Muscle layer of colon (tissue), 2 donors: ENCODE data around the gene CD40.
"Not testable (repeated sequence)": the region's sequence is repeated elsewhere in the genome, so short reads cannot be mapped to it uniquely, and the experiment has no call there.

Source experiments
- H3K27ac ChIP-seq: one replicate; pipeline ENCODE4 v1.7.0; 2013; ENCODE audit warnings: low read depth, mild to moderate bottlenecking, low read length, moderate library complexity
- H3K27me3 ChIP-seq, 2 donors: one replicate each; pipeline ENCODE4 v1.7.0; 2013; ENCODE audit warnings: low read length in 2 of 2, mild to moderate bottlenecking in 2 of 2; ENCODE audit not compliant: insufficient read depth in 2 of 2, control insufficient read depth in 1 of 2
- H3K36me3 ChIP-seq: one replicate; pipeline ENCODE4 v1.7.0; 2013; ENCODE audit warnings: mild to moderate bottlenecking, low read length; ENCODE audit not compliant: insufficient read depth
- H3K4me1 ChIP-seq: one replicate; pipeline ENCODE4 v1.7.0; 2013; ENCODE audit warnings: mild to moderate bottlenecking, low read length; ENCODE audit not compliant: insufficient read depth
- H3K4me3 ChIP-seq, 2 donors: one replicate each; pipeline ENCODE4 v1.7.0; 2013; ENCODE audit warnings: low read length in 2 of 2, low read depth in 1 of 2, mild to moderate bottlenecking in 1 of 2, moderate library complexity in 1 of 2
- H3K9ac ChIP-seq: one replicate; pipeline ENCODE4 v1.7.0; 2013; ENCODE audit warnings: low read length
- H3K9me3 ChIP-seq: one replicate; pipeline ENCODE4 v1.7.0; 2013; ENCODE audit warnings: mild to moderate bottlenecking, low read length
- donor health status: abdominal sarcoma.
- donor health status: Adenocarcinoma of cecum.

CD40 gene

GRCh38 chr20:46083531-46084061 is 34.5 kb upstream of the CD40 start:
- no peaks in the 10 kb centered on the region for H3K9me3 ChIP-seq
- H3K36me3 ChIP-seq: peaks cover 10% of the 10 kb centered on the region
- no peak overlapping the region for H3K4me3 ChIP-seq
- H3K9ac ChIP-seq: no peak overlapping the region
- peaks cover 67% of the 10 kb centered on the region for H3K4me1 ChIP-seq
- no peak overlapping the region for H3K27ac ChIP-seq
- H3K27me3 ChIP-seq: no peaks in the 10 kb centered on the region

DNA sequence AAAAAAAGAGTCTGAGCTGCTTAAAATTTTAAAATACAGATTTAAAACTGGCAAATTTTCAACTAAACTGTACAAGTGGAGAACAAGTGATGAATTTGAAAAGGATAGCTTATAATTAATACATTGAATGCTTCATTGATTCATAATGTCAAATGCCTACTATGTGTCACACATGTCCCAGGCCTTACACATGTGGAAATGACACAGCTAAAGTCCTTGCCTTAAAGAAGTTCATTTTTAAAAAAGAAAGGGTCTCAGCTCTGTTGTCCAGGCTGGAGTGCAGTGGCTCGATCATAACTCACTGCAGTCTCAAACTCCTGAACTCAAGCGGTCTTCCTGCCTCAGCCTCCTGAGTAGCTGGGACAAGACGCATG is 33.3 kb upstream of the CD40 start:
- Histone ChIP-seq H3K9ac (no peak overlapping the region), H3K27ac (no peak overlapping the region), H3K4me3 (no peak overlapping the region), H3K4me1 (peaks cover 67% of the 10 kb centered on the region), H3K9me3 (no peaks in the 10 kb centered on the region), H3K36me3 (no peaks in the 10 kb centered on the region), H3K27me3 (no peaks in the 10 kb centered on the region)

DNA sequence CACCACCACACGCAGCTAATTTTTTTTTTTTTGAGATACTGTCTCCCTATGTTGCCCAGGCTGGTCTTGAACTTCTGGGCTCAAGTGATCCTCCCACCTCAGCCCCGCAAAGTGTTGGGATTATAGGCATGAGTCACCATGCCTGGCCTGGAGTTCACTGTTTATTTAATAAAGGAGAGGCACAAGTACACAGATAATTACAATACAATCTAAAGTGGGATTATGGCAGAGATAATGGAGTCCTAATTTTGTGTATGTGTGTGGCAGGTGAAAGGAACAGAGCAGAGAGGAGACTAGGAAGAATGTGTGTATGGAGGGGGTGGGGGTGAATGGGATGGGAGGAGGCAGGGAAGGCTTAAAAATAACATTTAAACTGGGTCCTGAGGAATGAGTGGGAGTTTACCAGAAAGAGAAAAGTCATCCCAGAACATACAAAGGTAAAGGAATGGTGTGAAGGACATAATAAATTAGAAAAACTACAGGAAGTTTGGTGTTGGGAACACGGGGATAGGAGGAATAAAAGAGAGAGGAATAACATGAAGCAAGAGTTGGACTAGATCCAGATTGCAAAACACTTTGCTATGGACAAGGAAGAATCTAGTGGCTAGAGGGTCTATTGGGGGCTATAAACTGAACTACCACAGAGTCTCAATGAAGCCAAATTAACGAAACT is 32.8 kb upstream of the CD40 start:
- H3K36me3 ChIP-seq: no peaks in the 10 kb centered on the region
- H3K27ac ChIP-seq: no peak overlapping the region
- no peaks in the 10 kb centered on the region for H3K9me3 ChIP-seq
- H3K9ac ChIP-seq: no peak overlapping the region
- no peaks in the 10 kb centered on the region for H3K27me3 ChIP-seq
- peaks cover 67% of the 10 kb centered on the region for H3K4me1 ChIP-seq
- peak overlapping the region in 1 of 2 donors; percentile 2 for H3K4me3 ChIP-seq

- no peak overlapping the region for H3K4me3 ChIP-seq
- no peak overlapping the region for H3K9ac ChIP-seq
- H3K36me3 ChIP-seq: no peaks in the 10 kb centered on the region
- H3K27ac ChIP-seq: no peak overlapping the region
- H3K4me1 ChIP-seq: peaks cover 61% of the 10 kb centered on the region
- H3K27me3 ChIP-seq: no peaks in the 10 kb centered on the region
- no peaks in the 10 kb centered on the region for H3K9me3 ChIP-seq
These were observed 31.0 kb upstream of the CD40 start for GRCh38 chr20:46087161-46087560.

GRCh38 chr20:46088409-46089166 is 29.5 kb upstream of the CD40 start:
- H3K27me3 ChIP-seq: no peaks in the 10 kb centered on the region
- H3K36me3 ChIP-seq: no peaks in the 10 kb centered on the region
- peak overlapping the region; percentile 52 to 77 for H3K4me3 ChIP-seq
- no peaks in the 10 kb centered on the region for H3K9me3 ChIP-seq
- H3K4me1 ChIP-seq: peaks cover 47% of the 10 kb centered on the region
- H3K9ac ChIP-seq: peak overlapping the region; percentile 29
- peak overlapping the region; percentile 89 for H3K27ac ChIP-seq

- Histone ChIP-seq H3K4me3 (peak overlapping the region; percentile 52 to 77), H3K9me3 (no peaks in the 10 kb centered on the region), H3K9ac (peak overlapping the region; percentile 29), H3K36me3 (no peaks in the 10 kb centered on the region), H3K27ac (peak overlapping the region; percentile 89), H3K27me3 (no peaks in the 10 kb centered on the region), H3K4me1 (peaks cover 44% of the 10 kb centered on the region)
These were observed 29.0 kb upstream of the CD40 start for GRCh38 chr20:46089167-46089416.

GRCh38 chr20:46089417-46090388 is 28.4 kb upstream of the CD40 start, which contains the start of gene NCOA5:
TSS of gene NCOA5 (minus strand) at chr20:46089962. CDS start at chr20:46079424, 10,538 bp downstream.
- Histone ChIP-seq H3K27me3 (no peaks in the 10 kb centered on the region), H3K4me1 (peaks cover 38% of the 10 kb centered on the region), H3K36me3 (no peaks in the 10 kb centered on the region), H3K9ac (peak within 1 kb of the TSS; percentile 29), H3K4me3 (peak within 1 kb of the TSS; percentile 52 to 77), H3K27ac (peak within 1 kb of the TSS; percentile 89), H3K9me3 (no peaks in the 10 kb centered on the region)

GRCh38 chr20:46091622-46092535 is 26.2 kb upstream of the CD40 start:
- H3K36me3 ChIP-seq, H3K9me3 ChIP-seq, H3K9ac ChIP-seq, H3K27ac ChIP-seq, H3K4me3 ChIP-seq, H3K27me3 ChIP-seq: not testable (repeated sequence)
- peaks cover 16% of the 10 kb centered on the region for H3K4me1 ChIP-seq

DNA sequence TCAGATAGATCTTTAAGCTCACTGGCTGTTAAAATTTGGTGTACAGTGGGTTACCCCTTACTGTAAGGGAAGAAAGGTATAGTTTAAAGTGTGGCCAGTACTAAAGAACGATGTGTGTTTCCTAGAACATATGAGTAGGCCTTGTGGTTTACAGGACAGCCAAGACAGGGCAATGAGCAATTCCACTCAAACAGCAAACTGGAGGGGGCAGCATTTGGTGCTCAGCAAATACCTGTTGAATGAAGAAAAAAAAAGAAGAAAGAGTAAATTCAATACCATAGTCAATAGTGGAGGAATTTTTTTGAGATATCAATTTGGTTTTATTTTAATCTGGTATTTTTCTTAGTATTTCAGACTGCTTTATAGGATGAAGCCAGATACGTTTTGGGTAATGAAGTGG is 24.6 kb upstream of the CD40 start:
- Histone ChIP-seq H3K4me1 (peaks cover under 1% of the 10 kb centered on the region), H3K9me3 (no peaks in the 10 kb centered on the region), H3K27ac (no peak overlapping the region), H3K36me3 (no peaks in the 10 kb centered on the region), H3K9ac (no peak overlapping the region), H3K27me3 (no peaks in the 10 kb centered on the region), H3K4me3 (no peak overlapping the region)

DNA sequence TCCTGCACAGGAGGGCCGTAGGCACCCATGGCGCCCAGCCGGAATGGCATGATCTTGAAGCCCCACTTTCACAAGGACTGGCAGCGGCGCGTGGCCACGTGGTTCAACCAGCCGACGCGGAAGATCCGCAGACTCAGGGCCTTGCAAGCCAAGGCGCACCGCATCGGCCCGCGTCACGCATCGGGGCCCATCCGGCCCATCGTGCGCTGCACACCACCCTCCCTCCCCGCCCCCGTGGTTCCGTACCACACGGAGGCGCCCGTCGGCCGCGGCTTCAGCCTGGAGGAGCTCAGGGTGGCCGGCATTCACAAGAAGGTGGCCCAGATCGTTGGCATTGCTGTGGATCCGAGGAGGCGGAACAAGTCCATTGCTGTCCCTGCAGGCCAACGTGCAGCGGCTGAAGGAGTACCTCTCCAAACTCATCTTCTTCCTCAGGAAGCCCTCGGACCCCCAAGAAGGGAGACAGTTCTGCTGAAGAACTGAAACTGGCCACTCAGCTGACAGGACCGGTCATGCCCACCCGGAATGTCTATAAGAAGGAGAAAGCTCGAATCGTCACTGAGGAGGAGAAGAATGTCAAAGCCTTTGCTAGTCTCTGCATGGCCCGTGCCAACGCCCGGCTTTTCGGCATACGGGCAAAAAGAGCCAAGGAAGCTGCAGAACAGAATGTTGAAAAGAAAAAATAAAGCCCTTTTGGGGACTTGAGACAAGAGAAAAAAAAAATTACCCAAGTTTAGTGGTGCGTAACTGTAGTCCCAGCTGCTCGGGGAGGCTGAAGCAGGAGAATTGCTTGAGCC is 18.4 kb upstream of the CD40 start:
- Histone ChIP-seq H3K4me3 (no peak overlapping the region), H3K27ac (no peak overlapping the region), H3K27me3 (peaks cover 0 to 7% of the 10 kb centered on the region in 2 donors), H3K9me3 (peaks cover 3% of the 10 kb centered on the region), H3K9ac (no peak overlapping the region), H3K36me3 (no peaks in the 10 kb centered on the region), H3K4me1 (no peaks in the 10 kb centered on the region)
